HG03196 (cell line): ENCODE results near the gene SCGB1D4.

Experiments
- ATAC-seq: cut with Tn5 transposase; IDR thresholded peaks from one replicate; pipeline ENCODE4 v1.9.1; 2021; ENCODE audit not compliant: unreplicated experiment

SCGB1D4 gene

DNA sequence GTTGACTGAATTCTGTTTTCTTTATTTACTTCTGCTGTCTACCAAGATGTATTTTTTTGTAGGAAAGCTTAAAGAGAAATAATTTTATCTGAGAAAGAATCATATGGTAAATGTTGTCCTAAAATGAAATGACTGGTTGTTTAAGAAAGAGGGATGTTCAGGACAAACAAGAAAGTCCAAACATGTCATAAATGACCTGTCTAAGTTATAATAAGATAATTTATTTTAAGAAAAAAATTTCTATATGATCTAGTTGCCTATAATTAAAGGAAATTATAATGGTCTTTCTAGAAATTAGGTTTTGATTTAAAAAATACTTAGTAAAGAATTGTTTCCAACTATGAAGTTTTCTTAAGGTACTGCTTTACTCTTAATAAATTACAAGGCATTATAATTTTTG lies 18.4 kb downstream of the SCGB1D4 start:
- no peak for ATAC-seq

GRCh38 chr11:62273789-62274275 lies 25.0 kb downstream of the SCGB1D4 start:
- no peak for ATAC-seq

DNA sequence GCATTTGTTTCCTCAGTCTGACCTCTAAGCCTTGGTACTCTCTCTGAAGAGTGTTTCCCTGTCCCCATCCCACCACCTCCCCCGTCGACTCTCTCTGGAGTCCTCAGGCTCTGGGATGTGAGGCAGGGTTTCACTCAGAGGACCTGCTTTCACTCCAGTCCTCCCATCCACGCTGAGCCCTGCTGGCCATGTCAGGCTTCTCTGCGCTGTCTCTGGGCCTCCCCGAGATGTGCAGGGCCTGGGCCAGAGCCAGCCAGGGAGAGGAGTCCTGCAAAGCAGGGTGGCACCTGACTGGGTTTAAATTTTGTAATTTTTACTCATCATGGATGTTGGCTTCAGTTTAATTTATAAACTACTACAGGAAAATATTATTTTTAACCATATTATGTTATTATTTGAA lies 25.6 kb downstream of the SCGB1D4 start:
- ATAC-seq = no peak

DNA sequence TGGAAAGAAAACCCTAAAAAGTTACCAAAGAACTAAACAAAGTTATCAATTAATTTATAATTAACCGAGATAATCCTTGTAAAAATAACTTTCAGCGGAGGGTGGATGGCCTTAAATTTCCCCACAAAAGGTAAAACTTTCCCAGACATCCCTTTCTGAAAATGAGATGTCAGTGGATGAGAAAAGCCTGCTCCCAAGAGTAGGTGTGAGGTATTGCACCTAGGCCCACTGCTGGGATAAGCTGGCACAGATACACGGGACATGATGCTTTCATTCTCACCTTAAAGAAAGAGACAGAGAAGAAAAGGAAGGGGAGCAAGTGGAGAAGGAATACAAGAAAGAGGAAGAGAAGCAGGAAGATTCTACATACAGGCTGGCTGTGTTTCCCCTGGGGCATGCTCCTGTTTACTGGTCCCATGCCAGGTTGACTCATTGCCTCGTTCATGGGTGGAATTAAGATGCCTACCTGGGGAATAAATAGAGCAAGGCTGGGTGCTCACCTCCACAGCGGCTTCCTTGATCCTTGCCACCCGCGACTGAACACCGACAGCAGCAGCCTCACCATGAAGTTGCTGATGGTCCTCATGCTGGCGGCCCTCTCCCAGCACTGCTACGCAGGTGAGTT lies 29.1 kb downstream of the SCGB1D4 start, which contains the start of gene SCGB2A2:
Gene SCGB2A2 (plus strand): TSS at position 505 of the 625 bp plus-strand sequence. CDS start 59 bp downstream, at position 564.
- ATAC-seq = no peak

DNA sequence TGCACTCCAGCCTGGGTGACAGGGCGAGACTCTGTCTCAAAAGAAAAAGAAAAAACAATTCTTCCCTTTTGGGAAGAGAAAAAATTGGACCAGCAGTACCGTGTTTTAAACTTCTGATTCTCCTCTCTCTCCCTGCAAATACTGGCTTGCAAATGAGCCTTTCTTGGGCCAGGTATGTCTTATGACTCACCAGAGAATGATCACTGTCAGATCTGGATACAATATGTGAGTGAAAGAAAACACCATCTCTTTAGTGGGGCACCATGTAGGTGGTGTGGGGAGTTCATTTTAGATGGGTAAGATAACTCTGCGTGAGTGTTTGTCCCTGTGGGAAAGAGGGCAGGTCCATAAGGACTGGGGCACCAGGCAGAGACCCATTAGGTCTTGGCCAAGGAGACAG lies 31.3 kb downstream of the SCGB1D4 start:
- ATAC-seq = no peak

- no peak for ATAC-seq
Observed at GRCh38 chr11:62267050-62267449, 31.8 kb downstream of the SCGB1D4 start.

DNA sequence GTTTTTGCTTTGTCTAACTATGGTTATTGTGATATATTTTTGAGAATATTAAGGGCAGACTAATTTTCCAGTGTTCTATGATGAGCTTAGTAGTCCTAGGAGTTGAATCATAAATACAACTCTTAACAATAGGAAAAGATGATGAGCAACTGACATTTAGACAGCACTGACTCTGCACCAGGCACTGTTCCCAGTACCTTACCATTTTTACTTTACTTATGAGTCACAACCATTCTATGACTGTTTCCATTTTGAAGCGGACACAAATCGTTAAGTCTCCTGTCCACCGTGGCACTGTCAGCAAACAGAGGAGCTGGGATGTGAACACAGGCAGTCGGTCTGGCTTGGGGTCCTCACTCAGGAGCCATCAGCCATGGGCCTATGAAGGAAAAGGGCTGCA lies 32.3 kb downstream of the SCGB1D4 start:
- ATAC-seq = no peak

DNA sequence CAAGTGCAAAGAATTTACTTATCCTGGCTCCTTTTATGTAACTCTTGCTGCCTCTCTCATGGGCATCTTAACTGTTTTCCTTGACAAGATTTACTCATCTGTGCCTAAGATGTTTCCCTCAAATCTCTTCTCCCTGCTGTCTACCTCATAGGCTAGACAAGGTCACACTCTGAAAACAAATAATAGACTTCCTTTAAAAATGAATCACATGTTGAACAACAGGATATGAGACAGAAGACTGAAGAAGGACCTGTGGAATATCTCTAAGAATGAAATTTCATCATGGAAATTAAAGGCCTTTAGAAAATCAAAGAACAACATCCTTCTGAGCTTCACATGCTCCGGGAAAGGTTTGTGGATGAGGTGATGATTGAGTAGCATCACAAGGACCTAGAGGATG lies 34.9 kb downstream of the SCGB1D4 start:
- ATAC-seq = no peak

DNA sequence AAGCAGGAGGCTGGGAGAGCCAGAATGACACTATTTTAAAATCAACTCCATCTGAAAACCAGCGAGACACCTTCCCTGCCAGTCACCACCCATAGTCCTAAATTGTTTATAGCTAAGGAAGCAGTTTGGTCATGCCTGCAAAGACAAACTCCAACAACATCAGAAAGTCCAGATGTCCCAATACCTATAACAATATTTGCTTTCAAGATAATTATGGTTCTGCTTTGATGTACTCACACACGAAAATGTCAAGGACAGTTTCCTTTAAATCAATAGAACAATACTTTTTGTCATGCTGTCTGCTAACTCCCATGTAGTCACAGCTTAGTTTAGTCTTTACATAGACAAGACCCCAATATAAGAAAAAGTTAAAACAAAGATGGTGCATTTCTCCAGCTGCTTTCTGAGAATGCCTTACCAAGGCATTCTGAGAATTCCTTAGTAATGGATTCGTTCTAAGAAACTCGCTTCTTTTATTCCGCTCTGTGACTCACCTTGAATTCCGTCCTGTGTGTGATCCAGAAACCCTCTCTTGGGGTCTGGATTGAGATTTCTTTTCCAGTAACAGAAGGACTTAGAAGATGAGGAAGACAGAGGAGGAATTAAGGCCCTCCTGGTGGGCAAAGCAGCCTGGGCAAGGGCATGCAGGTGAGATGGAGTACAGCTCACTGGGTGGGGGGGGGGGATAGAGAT lies 38.5 kb downstream of the SCGB1D4 start:
- ATAC-seq = no peak

DNA sequence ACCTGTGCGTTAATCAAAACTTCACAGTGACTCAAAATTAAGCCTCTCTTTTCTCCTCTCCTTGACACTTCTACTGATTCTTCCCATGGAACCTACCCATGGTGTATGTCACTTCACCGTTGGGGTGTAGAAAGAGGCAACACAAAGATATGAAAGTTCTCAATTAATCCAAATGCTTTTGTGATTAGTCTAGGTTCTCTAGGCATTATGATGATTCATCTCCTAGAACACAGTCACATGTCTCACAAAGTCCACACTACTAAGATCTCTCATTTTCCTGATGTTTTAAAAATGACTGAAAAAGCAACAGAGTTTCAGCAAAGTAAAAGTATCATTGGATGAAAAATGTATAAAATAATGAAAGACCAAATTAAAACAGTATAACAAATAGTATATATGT lies 42.6 kb downstream of the SCGB1D4 start:
- ATAC-seq = no peak

DNA sequence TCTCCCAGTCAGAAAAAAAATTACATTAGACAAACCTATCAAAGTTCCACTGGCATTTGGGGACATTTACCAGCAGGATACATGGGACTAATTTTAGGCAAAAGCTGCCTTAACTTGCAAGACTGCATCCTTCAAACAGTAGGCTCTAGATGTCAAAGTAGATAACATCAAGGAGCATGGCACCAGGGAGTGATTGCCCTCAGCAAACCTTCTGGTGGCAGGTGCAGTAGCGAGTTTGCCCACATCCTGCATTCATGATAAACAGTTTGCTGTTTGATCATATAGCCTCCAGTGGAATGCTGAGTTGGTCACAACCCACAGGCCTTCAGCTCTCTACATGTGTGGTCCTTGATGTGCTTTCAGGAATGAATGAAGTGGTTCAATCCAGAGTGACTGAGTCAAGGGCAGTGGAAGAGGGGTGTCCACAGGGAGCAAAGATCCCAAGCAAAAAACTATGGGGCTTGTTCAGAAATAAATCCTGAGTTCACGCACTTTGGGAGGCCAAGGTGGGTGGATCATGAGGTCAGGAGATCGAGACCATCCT lies 44.8 kb downstream of the SCGB1D4 start:
- no peak for ATAC-seq

- no peak for ATAC-seq
Observed at GRCh38 chr11:62251698-62252097, 47.2 kb downstream of the SCGB1D4 start.
